OCI-LY7 (cell line): ENCODE results near the gene FNTB. TPM values are rescaled to one million over a fixed set of nuclear protein-coding genes. Genes with fewer than 3 reads are reported as not detected.

Source experiments
- BruUV-seq: library from RNA; stranded (reverse); fragments of 400-500 nt; replicated peaks from 2 replicates; lab custom pipeline; 2021; lab: Mats Ljungman, UMichigan
- CTCF ChIA-PET: fragments of 300-600 bp; sonication (Branson Sonifier 250); formaldehyde crosslinking; loops from one replicate; lab custom pipeline; 2022; ENCODE audit warnings: antibody characterized with exemption; ENCODE audit not compliant: unreplicated experiment; lab: Charles Lee
- POLR2A ChIA-PET: fragments of 300-600 bp; sonication (Branson Sonifier 250); formaldehyde crosslinking; loops from one replicate; lab custom pipeline; 2022; ENCODE audit warnings: antibody characterized with exemption; lab: Charles Lee
- DNase-seq: peaks from one replicate; pipeline ENCODE4 v3.0.0-alpha.2; 2015; ENCODE audit warnings: low spot score
- H2AFZ ChIP-seq: fragments of 200-600 bp; sonication (generic), shearing (Covaris generic); 2 replicates; pipeline ENCODE4 v1.6.1; 2014; ENCODE audit warnings: mild to moderate bottlenecking, antibody characterized with exemption, low read length, moderate library complexity
- H3K27ac ChIP-seq: fragments of 200-600 bp; sonication (generic); 2 replicates; pipeline ENCODE4 v1.5.1; 2014; ENCODE audit warnings: mixed run types, low read depth, mild to moderate bottlenecking, moderate library complexity, low read length, inconsistent platforms; ENCODE audit not compliant: poor library complexity, severe bottlenecking
- H3K36me3 ChIP-seq: fragments of 200-600 bp; sonication (generic); 2 replicates; pipeline ENCODE4 v1.6.1; 2014; ENCODE audit warnings: mild to moderate bottlenecking, antibody characterized with exemption, low read length, moderate library complexity, mixed read lengths; ENCODE audit not compliant: insufficient read depth
- H3K4me1 ChIP-seq: fragments of 200-600 bp; sonication (generic); 2 replicates; pipeline ENCODE4 v1.5.1; 2014; ENCODE audit warnings: mild to moderate bottlenecking, low read length; ENCODE audit not compliant: insufficient read depth, poor library complexity, severe bottlenecking
- H3K4me2 ChIP-seq: fragments of 200-600 bp; sonication (generic); 2 replicates; pipeline ENCODE4 v1.6.1; 2014; ENCODE audit warnings: mild to moderate bottlenecking, low read length
- H3K4me3 ChIP-seq: fragments of 200-600 bp; sonication (generic); 2 replicates; pipeline ENCODE4 v1.5.1; 2014; ENCODE audit warnings: mild to moderate bottlenecking, low read depth, low read length; ENCODE audit not compliant: poor library complexity, severe bottlenecking
- H3K79me2 ChIP-seq: fragments of 200-600 bp; sonication (generic); 2 replicates; pipeline ENCODE4 v1.6.1; 2016; ENCODE audit warnings: low read depth, mild to moderate bottlenecking, low read length, moderate library complexity, mixed read lengths; ENCODE audit not compliant: insufficient read depth
- H3K9me2 ChIP-seq: fragments of 200-600 bp; sonication (generic); 2 replicates; pipeline ENCODE4 v1.6.1; 2016; ENCODE audit warnings: mild to moderate bottlenecking, low read length, mixed read lengths; ENCODE audit not compliant: insufficient read depth
- H3K9me3 ChIP-seq: fragments of 200-600 bp; sonication (generic); 2 replicates; pipeline ENCODE4 v1.6.1; 2014; ENCODE audit warnings: mild to moderate bottlenecking, mixed run types, low read length, mixed read lengths
- H4K20me1 ChIP-seq: fragments of 200-600 bp; sonication (generic); 2 replicates; pipeline ENCODE4 v1.6.1; 2014; ENCODE audit warnings: mild to moderate bottlenecking, antibody characterized with exemption, low read length, moderate library complexity, mixed read lengths; ENCODE audit not compliant: insufficient read depth
- CTCF ChIP-seq: fragments of 200-600 bp; sonication (generic); conservative IDR thresholded peaks from 2 replicates; pipeline ENCODE4 v1.5.1; 2014; ENCODE audit warnings: mild to moderate bottlenecking, antibody characterized with exemption, low read length, moderate library complexity, mixed read lengths
- EZH2phosphoT487 ChIP-seq: fragments of 200-600 bp; sonication (generic); IDR thresholded peaks from 2 replicates; pipeline ENCODE4 v1.6.1; 2018; ENCODE audit warnings: low read depth, borderline replicate concordance, mild to moderate bottlenecking, mixed run types, antibody characterized with exemption, low read length, moderate library complexity, mixed read lengths
- intact Hi-C: fragments of 100-400 bp; cut with micrococcal nuclease; formaldehyde crosslinking; loops from one replicate; pipeline ENCODE4 v1.10.0; 2022; ENCODE audit not compliant: unreplicated experiment
- total RNA-seq, 2 experiments: library from RNA; depleted of rRNA in 1 of 2; stranded (reverse); fragments of >200 nt in 1 of 2; shearing (Covaris generic) in 1 of 2; gene quantifications; 2 replicates each; pipeline ENCODE4 v1.2.3, GENCODE V29; 2014 to 2022

The FNTB gene
- total RNA-seq, 2 experiments from 2014 or later = 9.2 to 18.0 TPM

GRCh38 chr14:65035049-65035448 lies 48.4 kb downstream of the FNTB start:
- Histone ChIP-seq H3K4me2 (no peak overlapping the region), H3K79me2 (no peaks in the 10 kb centered on the region), H3K36me3 (peaks cover 17% of the 10 kb centered on the region; the same call in 1 of the 2 replicates), H3K4me3 (no peak overlapping the region), H3K27ac (no peak overlapping the region), H4K20me1 (no peaks in the 10 kb centered on the region), H2AFZ (no peak overlapping the region), H3K9me3 (no peaks in the 10 kb centered on the region), H3K4me1 (no peaks in the 10 kb centered on the region), H3K9me2 (no peaks in the 10 kb centered on the region)
- no peak for DNase-seq
- CTCF ChIA-PET = no interaction called here
- no peak for TF ChIP-seq EZH2phosphoT487
- no peak for TF ChIP-seq CTCF
- no TSS peak for BruUV-seq
- POLR2A ChIA-PET = interaction anchor here (1.0 to 1.2 kb wide), 2 partner anchors 14 to 15 kb away, joined by 3 read pairs; no protein-coding TSS in a partner anchor
- intact Hi-C loops = no loop called here

- BruUV-seq = no TSS peak
- no peak for DNase-seq
- no peak overlapping the region for H2AFZ ChIP-seq
- peaks cover 17% of the 10 kb centered on the region for H3K36me3 ChIP-seq
- CTCF ChIA-PET = no interaction called here
- H3K9me2 ChIP-seq = no peaks in the 10 kb centered on the region
- no peaks in the 10 kb centered on the region for H4K20me1 ChIP-seq
- H3K4me2 ChIP-seq = no peak overlapping the region
- no peak overlapping the region for H3K4me3 ChIP-seq
- H3K27ac ChIP-seq = no peak overlapping the region
- no peaks in the 10 kb centered on the region for H3K4me1 ChIP-seq
- intact Hi-C loops = no loop called here
- POLR2A ChIA-PET = no interaction called here
- TF ChIP-seq CTCF (no peak), EZH2phosphoT487 (no peak)
- H3K9me3 ChIP-seq = no peaks in the 10 kb centered on the region
- no peaks in the 10 kb centered on the region for H3K79me2 ChIP-seq
These were observed 52.3 kb downstream of the FNTB start for GRCh38 chr14:65038966-65039365.

GRCh38 chr14:65040666-65041433 lies 54.2 kb downstream of the FNTB start:
- POLR2A ChIA-PET = interaction anchor here (0.6 to 1.4 kb wide), 2 partner anchors 11 to 79 kb away, joined by 3 read pairs; no protein-coding TSS in a partner anchor
- no peaks in the 10 kb centered on the region for H4K20me1 ChIP-seq
- H3K4me2 ChIP-seq = no peak overlapping the region
- H3K27ac ChIP-seq = no peak overlapping the region
- H3K79me2 ChIP-seq = no peaks in the 10 kb centered on the region
- no peaks in the 10 kb centered on the region for H3K4me1 ChIP-seq
- no peaks in the 10 kb centered on the region for H3K9me2 ChIP-seq
- no peak for TF ChIP-seq CTCF
- no peak for TF ChIP-seq EZH2phosphoT487
- intact Hi-C loops = no loop called here
- no TSS peak for BruUV-seq
- no peak for DNase-seq
- H2AFZ ChIP-seq = no peak overlapping the region
- H3K36me3 ChIP-seq = peaks cover 13% of the 10 kb centered on the region
- CTCF ChIA-PET = no interaction called here
- no peak overlapping the region for H3K4me3 ChIP-seq
- no peaks in the 10 kb centered on the region for H3K9me3 ChIP-seq
